ENCODE results near the gene OR6C65. TPM values are rescaled to one million over a fixed set of nuclear protein-coding genes. Genes with fewer than 3 reads are reported as not detected.
"Not testable (repeated sequence)": the region's sequence is repeated elsewhere in the genome, so short reads cannot be mapped to it uniquely, and the experiment has no call there.

OR6C65 gene
- total RNA-seq, 4 donors from 2014 or later, result not detected

DNA sequence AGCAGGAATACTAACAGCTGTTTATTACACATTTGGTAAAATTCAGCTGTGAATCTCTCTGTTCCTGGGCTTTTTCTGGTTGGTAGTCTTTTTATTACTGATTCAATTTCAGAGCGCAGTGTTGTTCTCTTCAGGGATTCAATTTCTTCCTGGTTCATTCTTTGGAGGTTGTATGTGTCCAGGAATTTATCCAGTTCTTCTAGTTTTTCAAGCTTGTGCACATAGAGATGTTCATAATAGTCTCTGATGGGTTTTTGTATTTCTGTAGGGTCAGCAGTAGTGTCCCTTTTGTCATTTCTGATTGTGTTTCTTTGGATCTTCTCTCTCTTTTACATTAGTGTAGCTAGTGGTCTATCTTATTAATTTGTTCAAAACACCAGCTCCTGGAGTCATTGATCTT, 16.6 kb downstream of the OR6C65 start:
- H3K9me3 ChIP-seq, result no peaks in the 10 kb centered on the region
- intact Hi-C loops (cut with DNase I; ENCODE audit: low total_unique reads), result no loop called here
- TF ChIP-seq POLR2A (IDR thresholded peaks at IDR 0.05), result no peak
- TF ChIP-seq, protein P1, sequence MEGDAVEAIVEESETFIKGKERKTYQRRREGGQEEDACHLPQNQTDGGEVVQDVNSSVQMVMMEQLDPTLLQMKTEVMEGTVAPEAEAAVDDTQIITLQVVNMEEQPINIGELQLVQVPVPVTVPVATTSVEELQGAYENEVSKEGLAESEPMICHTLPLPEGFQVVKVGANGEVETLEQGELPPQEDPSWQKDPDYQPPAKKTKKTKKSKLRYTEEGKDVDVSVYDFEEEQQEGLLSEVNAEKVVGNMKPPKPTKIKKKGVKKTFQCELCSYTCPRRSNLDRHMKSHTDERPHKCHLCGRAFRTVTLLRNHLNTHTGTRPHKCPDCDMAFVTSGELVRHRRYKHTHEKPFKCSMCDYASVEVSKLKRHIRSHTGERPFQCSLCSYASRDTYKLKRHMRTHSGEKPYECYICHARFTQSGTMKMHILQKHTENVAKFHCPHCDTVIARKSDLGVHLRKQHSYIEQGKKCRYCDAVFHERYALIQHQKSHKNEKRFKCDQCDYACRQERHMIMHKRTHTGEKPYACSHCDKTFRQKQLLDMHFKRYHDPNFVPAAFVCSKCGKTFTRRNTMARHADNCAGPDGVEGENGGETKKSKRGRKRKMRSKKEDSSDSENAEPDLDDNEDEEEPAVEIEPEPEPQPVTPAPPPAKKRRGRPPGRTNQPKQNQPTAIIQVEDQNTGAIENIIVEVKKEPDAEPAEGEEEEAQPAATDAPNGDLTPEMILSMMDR (IDR thresholded peaks at IDR 0.05), result no peak
- no peaks in the 10 kb centered on the region for H3K27me3 ChIP-seq
- H3K4me1 ChIP-seq, result no peaks in the 10 kb centered on the region
- no peak overlapping the region for H3K27ac ChIP-seq
- DNase-seq, result no peak
- H3K4me3 ChIP-seq, result no peak overlapping the region
- H3K36me3 ChIP-seq, result no peaks in the 10 kb centered on the region

- no peak overlapping the region for H3K27ac ChIP-seq
- no peaks in the 10 kb centered on the region for H3K27me3 ChIP-seq
- no peaks in the 10 kb centered on the region for H3K9me3 ChIP-seq
- TF ChIP-seq POLR2A (IDR thresholded peaks at IDR 0.05), result no peak
- TF ChIP-seq, protein P1 (IDR thresholded peaks at IDR 0.05), result no peak
- no peaks in the 10 kb centered on the region for H3K36me3 ChIP-seq
- intact Hi-C loops (cut with DNase I; ENCODE audit: low total_unique reads), result no loop called here
- H3K4me3 ChIP-seq, result no peak overlapping the region
- no peak for DNase-seq
- no peaks in the 10 kb centered on the region for H3K4me1 ChIP-seq
Measured at GRCh38 chr12:55420307-55420962, 20.1 kb downstream of the OR6C65 start.

- DNase-seq, result no peak
- no peaks in the 10 kb centered on the region for H3K27me3 ChIP-seq
- no peak within 1 kb of the TSS for H3K4me3 ChIP-seq
- no peak within 1 kb of the TSS for H3K27ac ChIP-seq
- intact Hi-C loops (cut with DNase I; ENCODE audit: low total_unique reads), result no loop called here
- H3K9me3 ChIP-seq, result no peaks in the 10 kb centered on the region
- H3K4me1 ChIP-seq, result no peaks in the 10 kb centered on the region
- TF ChIP-seq POLR2A (IDR thresholded peaks at IDR 0.05), result no peak
- TF ChIP-seq, protein P1 (IDR thresholded peaks at IDR 0.05), result no peak
- no peaks in the 10 kb centered on the region for H3K36me3 ChIP-seq
Measured at GRCh38 chr12:55425954-55426353, 25.6 kb downstream of the OR6C65 start, which contains the start of gene OR6C76. Gene OR6C76 (plus strand): TSS chr12:55426254. CDS start chr12:55426254, 0 bp downstream.

DNA sequence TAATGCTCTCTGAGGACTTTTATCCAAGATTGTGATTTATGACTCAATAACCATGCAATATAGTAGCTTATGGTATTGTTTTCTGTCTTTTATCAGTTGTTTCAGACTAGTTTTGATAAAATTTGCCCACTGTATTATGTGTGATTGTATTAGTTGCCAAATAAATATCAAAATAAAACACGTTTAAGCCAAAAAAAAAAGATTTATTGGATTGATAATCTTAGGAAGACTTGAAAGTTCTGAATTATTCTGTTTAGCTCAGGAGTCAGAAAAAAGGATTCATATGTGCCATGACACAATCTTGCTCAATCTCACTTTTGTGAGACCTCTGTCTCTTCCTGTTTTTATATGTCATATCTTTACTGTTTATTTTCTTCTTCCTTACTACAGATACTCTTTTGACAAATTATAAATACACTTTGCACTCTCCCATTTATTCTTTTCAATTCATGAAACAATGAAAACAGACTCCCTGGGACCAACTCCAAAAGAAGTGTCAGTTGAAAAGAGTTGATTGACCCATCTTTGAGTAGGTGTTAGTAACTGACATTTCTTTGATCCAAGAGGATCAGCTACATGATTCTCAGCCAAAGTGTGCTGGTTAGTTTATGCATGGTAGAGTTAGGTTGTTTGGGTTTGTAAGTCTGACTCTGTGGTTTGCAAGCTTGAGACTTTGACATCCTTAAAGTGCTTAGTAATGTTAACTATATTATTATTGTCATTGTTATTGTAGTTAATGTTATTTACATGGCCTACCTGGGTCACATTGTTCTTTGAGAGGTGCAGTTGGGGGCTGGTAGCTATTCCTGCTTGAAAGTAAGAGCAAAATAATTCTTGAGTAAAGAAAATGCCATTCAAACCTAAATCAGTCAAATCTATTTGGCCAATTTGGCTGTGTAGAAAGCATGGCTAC, 28.3 kb downstream of the OR6C65 start:
- Histone ChIP-seq H3K4me1 (no peaks in the 10 kb centered on the region), H3K4me3 (no peak overlapping the region), H3K27me3 (no peaks in the 10 kb centered on the region), H3K36me3 (no peaks in the 10 kb centered on the region), H3K9me3 (no peaks in the 10 kb centered on the region), H3K27ac (no peak overlapping the region)
- intact Hi-C loops (cut with DNase I; ENCODE audit: low total_unique reads), result no loop called here
- TF ChIP-seq POLR2A (IDR thresholded peaks at IDR 0.05), result no peak
- TF ChIP-seq, protein P1 (IDR thresholded peaks at IDR 0.05), result no peak
- no peak for DNase-seq

DNA sequence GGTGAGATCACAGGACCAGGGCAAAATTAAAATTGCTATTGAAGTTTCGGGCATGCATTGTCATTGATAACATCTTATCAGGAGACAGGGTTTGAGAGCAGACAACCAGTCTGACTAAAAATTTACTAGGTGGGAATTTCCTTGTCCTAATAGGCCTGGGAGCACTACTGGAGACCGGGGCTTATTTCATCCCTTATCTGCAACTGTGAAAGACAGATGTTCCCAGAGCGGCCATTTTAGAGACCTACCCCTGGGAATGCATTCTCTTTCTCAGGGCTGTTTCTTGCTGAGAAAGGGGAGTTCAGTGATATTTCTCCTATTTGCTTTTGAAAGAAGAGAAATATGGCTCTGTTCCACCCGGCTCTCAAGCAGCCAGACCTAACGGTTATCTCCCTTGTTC, 40.9 kb downstream of the OR6C65 start:
- intact Hi-C loops (cut with DNase I; ENCODE audit: low total_unique reads); H3K9me3 ChIP-seq; DNase-seq; H3K27ac ChIP-seq; H3K4me1 ChIP-seq; H3K36me3 ChIP-seq; H3K27me3 ChIP-seq; H3K4me3 ChIP-seq: not testable (repeated sequence)

All from uterus (tissue), 4 donors.